ACC112 (cell line): Measurements from ENCODE around the gene DCLK1.
A peak's percentile ranks its signal among the peaks of the same experiment; 100 is the strongest.

Experiments
- H2AFZ ChIP-seq: fragments of 200-600 bp; sonication (generic); one replicate; pipeline ENCODE4 v1.6.0; 2017; ENCODE audit warnings: antibody characterized with exemption, low read length; ENCODE audit not compliant: unreplicated experiment
- H3K27ac ChIP-seq: fragments of 200-600 bp; sonication (generic); 2 replicates; pipeline ENCODE4 v1.5.1; 2014; ENCODE audit warnings: low read depth, mild to moderate bottlenecking, antibody characterized with exemption, low read length, moderate library complexity
- H3K27me3 ChIP-seq: fragments of 200-600 bp; sonication (generic); 2 replicates; pipeline ENCODE4 v1.6.1; 2014; ENCODE audit warnings: mild to moderate bottlenecking, antibody characterized with exemption, low read length, moderate library complexity, mixed read lengths; ENCODE audit not compliant: insufficient read depth
- H3K36me3 ChIP-seq: fragments of 200-600 bp; sonication (generic); 2 replicates; pipeline ENCODE4 v1.6.1; 2016; ENCODE audit warnings: mild to moderate bottlenecking, antibody characterized with exemption, low read length, moderate library complexity, mixed read lengths; ENCODE audit not compliant: insufficient read depth
- H3K4me1 ChIP-seq: fragments of 200-600 bp; sonication (generic); one replicate; pipeline ENCODE4 v1.6.1; 2016; ENCODE audit warnings: low read length, mixed read lengths; ENCODE audit not compliant: insufficient read depth, unreplicated experiment, control insufficient read depth
- H3K4me3 ChIP-seq: fragments of 200-600 bp; sonication (generic); 2 replicates; pipeline ENCODE4 v1.5.1; 2014; ENCODE audit warnings: mild to moderate bottlenecking, low read depth, low read length
- H3K79me2 ChIP-seq: fragments of 200-600 bp; sonication (generic); one replicate; pipeline ENCODE4 v1.6.0; 2016; ENCODE audit warnings: low read length; ENCODE audit not compliant: control insufficient read depth, unreplicated experiment, insufficient read depth

DCLK1 gene

GRCh38 chr13:35925669-35926068 is 205.5 kb downstream of the DCLK1 start:
- Histone ChIP-seq H3K27ac (no peak overlapping the region), H3K79me2 (no peaks in the 10 kb centered on the region), H3K4me1 (peaks cover 45% of the 10 kb centered on the region), H2AFZ (no peak overlapping the region), H3K4me3 (no peak overlapping the region), H3K36me3 (no peaks in the 10 kb centered on the region), H3K27me3 (no peaks in the 10 kb centered on the region)

- Histone ChIP-seq H3K27me3 (no peaks in the 10 kb centered on the region), H3K36me3 (no peaks in the 10 kb centered on the region), H3K27ac (peak overlapping the region; percentile 38), H3K79me2 (no peaks in the 10 kb centered on the region), H2AFZ (peak overlapping the region; percentile 15), H3K4me1 (peaks cover 44% of the 10 kb centered on the region), H3K4me3 (no peak overlapping the region)
Observed at GRCh38 chr13:35923347-35923746, 207.8 kb downstream of the DCLK1 start.

- H3K27ac ChIP-seq = no peak overlapping the region
- no peak overlapping the region for H2AFZ ChIP-seq
- no peaks in the 10 kb centered on the region for H3K79me2 ChIP-seq
- H3K36me3 ChIP-seq = no peaks in the 10 kb centered on the region
- H3K4me1 ChIP-seq = peaks cover 37% of the 10 kb centered on the region
- H3K4me3 ChIP-seq = no peak overlapping the region
- H3K27me3 ChIP-seq = no peaks in the 10 kb centered on the region
Observed at GRCh38 chr13:35920816-35921215, 210.4 kb downstream of the DCLK1 start.

GRCh38 chr13:35917942-35918645 is 213.1 kb downstream of the DCLK1 start:
- peak overlapping the region; percentile 75 for H3K27ac ChIP-seq

GRCh38 chr13:35917252-35917941 is 213.8 kb downstream of the DCLK1 start:
- peak overlapping the region; percentile 85 for H2AFZ ChIP-seq
- H3K4me1 ChIP-seq = peaks cover 21% of the 10 kb centered on the region
- no peaks in the 10 kb centered on the region for H3K79me2 ChIP-seq
- no peaks in the 10 kb centered on the region for H3K36me3 ChIP-seq
- peak overlapping the region; percentile 75 for H3K27ac ChIP-seq
- peak overlapping the region; percentile 40 for H3K4me3 ChIP-seq
- H3K27me3 ChIP-seq = no peaks in the 10 kb centered on the region

More at GRCh38 chr13:35917942-35918645, 213.1 kb downstream of the DCLK1 start:
- Histone ChIP-seq H3K27me3 (no peaks in the 10 kb centered on the region), H2AFZ (peak overlapping the region; percentile 84), H3K4me1 (peaks cover 28% of the 10 kb centered on the region), H3K36me3 (no peaks in the 10 kb centered on the region), H3K4me3 (peak overlapping the region; percentile 40; the same call in 1 of the 2 replicates), H3K79me2 (no peaks in the 10 kb centered on the region)

GRCh38 chr13:35916146-35916545 is 215.0 kb downstream of the DCLK1 start:
- H3K36me3 ChIP-seq = no peaks in the 10 kb centered on the region
- no peak overlapping the region for H3K4me3 ChIP-seq
- no peaks in the 10 kb centered on the region for H3K27me3 ChIP-seq
- no peaks in the 10 kb centered on the region for H3K79me2 ChIP-seq
- no peak overlapping the region for H2AFZ ChIP-seq
- H3K27ac ChIP-seq = no peak overlapping the region
- peaks cover 18% of the 10 kb centered on the region for H3K4me1 ChIP-seq

GRCh38 chr13:35914662-35915061 is 216.5 kb downstream of the DCLK1 start:
- no peaks in the 10 kb centered on the region for H3K36me3 ChIP-seq
- no peak overlapping the region for H3K4me3 ChIP-seq
- peaks cover 18% of the 10 kb centered on the region for H3K4me1 ChIP-seq
- H2AFZ ChIP-seq = no peak overlapping the region
- H3K79me2 ChIP-seq = no peaks in the 10 kb centered on the region
- H3K27ac ChIP-seq = peak overlapping the region; percentile 3; the same call in 1 of the 2 replicates
- no peaks in the 10 kb centered on the region for H3K27me3 ChIP-seq

GRCh38 chr13:35912841-35913240 is 218.3 kb downstream of the DCLK1 start:
- H3K4me3 ChIP-seq = no peak overlapping the region
- no peaks in the 10 kb centered on the region for H3K27me3 ChIP-seq
- H3K79me2 ChIP-seq = no peaks in the 10 kb centered on the region
- H3K27ac ChIP-seq = no peak overlapping the region
- H3K4me1 ChIP-seq = peaks cover 10% of the 10 kb centered on the region
- H3K36me3 ChIP-seq = no peaks in the 10 kb centered on the region
- H2AFZ ChIP-seq = no peak overlapping the region

GRCh38 chr13:35909837-35910540 is 221.2 kb downstream of the DCLK1 start:
- Histone ChIP-seq H2AFZ (no peak overlapping the region), H3K36me3 (no peaks in the 10 kb centered on the region), H3K27me3 (no peaks in the 10 kb centered on the region), H3K27ac (no peak overlapping the region), H3K4me1 (no peaks in the 10 kb centered on the region), H3K4me3 (no peak overlapping the region), H3K79me2 (no peaks in the 10 kb centered on the region)

GRCh38 chr13:35909091-35909490 is 222.1 kb downstream of the DCLK1 start:
- no peaks in the 10 kb centered on the region for H3K27me3 ChIP-seq
- H3K4me1 ChIP-seq = no peaks in the 10 kb centered on the region
- no peak overlapping the region for H2AFZ ChIP-seq
- H3K79me2 ChIP-seq = no peaks in the 10 kb centered on the region
- H3K36me3 ChIP-seq = no peaks in the 10 kb centered on the region
- no peak overlapping the region for H3K4me3 ChIP-seq
- no peak overlapping the region for H3K27ac ChIP-seq
